Measurements from ENCODE around the gene PTK6.

The PTK6 gene

GRCh38 chr20:63532449-63532971, 4.7 kb downstream of the PTK6 start:
- Histone ChIP-seq H3K4me1 (ENCODE audit: control insufficient read depth, insufficient read depth, low read length) (no peaks in the 10 kb centered on the region; the same call in 1 of the 2 replicates), H3K9me3 (ENCODE audit: control insufficient read depth, insufficient read depth, low read length) (no peaks in the 10 kb centered on the region), H3K36me3 (ENCODE audit: control insufficient read depth, insufficient read depth, low read length) (no peaks in the 10 kb centered on the region), H3K27ac (ENCODE audit: low read depth, low read length) (no peak overlapping the region), H3K9ac (ENCODE audit: low read depth, low read length) (no peak overlapping the region), H3K4me3 (ENCODE audit: low read depth, low read length) (no peak overlapping the region), H3K27me3 (ENCODE audit: control insufficient read depth, insufficient read depth, low read length) (no peaks in the 10 kb centered on the region)

- no peaks in the 10 kb centered on the region; the same call in 1 of the 2 replicates for H3K4me1 ChIP-seq (ENCODE audit: control insufficient read depth, insufficient read depth, low read length)
- no peak overlapping the region for H3K4me3 ChIP-seq (ENCODE audit: low read depth, low read length)
- H3K27ac ChIP-seq (ENCODE audit: low read depth, low read length): no peak overlapping the region
- no peak overlapping the region for H3K9ac ChIP-seq (ENCODE audit: low read depth, low read length)
- no peaks in the 10 kb centered on the region for H3K9me3 ChIP-seq (ENCODE audit: control insufficient read depth, insufficient read depth, low read length)
- no peaks in the 10 kb centered on the region for H3K27me3 ChIP-seq (ENCODE audit: control insufficient read depth, insufficient read depth, low read length)
- no peaks in the 10 kb centered on the region for H3K36me3 ChIP-seq (ENCODE audit: control insufficient read depth, insufficient read depth, low read length)
Measured at GRCh38 chr20:63531686-63532448, 5.3 kb downstream of the PTK6 start.

GRCh38 chr20:63530788-63531160, 6.4 kb downstream of the PTK6 start:
- no peaks in the 10 kb centered on the region for H3K36me3 ChIP-seq (ENCODE audit: control insufficient read depth, insufficient read depth, low read length)
- no peak overlapping the region for H3K4me3 ChIP-seq (ENCODE audit: low read depth, low read length)
- H3K27me3 ChIP-seq (ENCODE audit: control insufficient read depth, insufficient read depth, low read length): no peaks in the 10 kb centered on the region
- no peak overlapping the region for H3K9ac ChIP-seq (ENCODE audit: low read depth, low read length)
- no peaks in the 10 kb centered on the region; the same call in 1 of the 2 replicates for H3K4me1 ChIP-seq (ENCODE audit: control insufficient read depth, insufficient read depth, low read length)
- H3K9me3 ChIP-seq (ENCODE audit: control insufficient read depth, insufficient read depth, low read length): no peaks in the 10 kb centered on the region
- H3K27ac ChIP-seq (ENCODE audit: low read depth, low read length): no peak overlapping the region

- Histone ChIP-seq H3K9ac (ENCODE audit: low read depth, low read length) (no peak overlapping the region), H3K36me3 (ENCODE audit: control insufficient read depth, insufficient read depth, low read length) (no peaks in the 10 kb centered on the region), H3K4me1 (ENCODE audit: control insufficient read depth, insufficient read depth, low read length) (no peaks in the 10 kb centered on the region; the same call in 1 of the 2 replicates), H3K4me3 (ENCODE audit: low read depth, low read length) (no peak overlapping the region), H3K27ac (ENCODE audit: low read depth, low read length) (no peak overlapping the region), H3K27me3 (ENCODE audit: control insufficient read depth, insufficient read depth, low read length) (no peaks in the 10 kb centered on the region), H3K9me3 (ENCODE audit: control insufficient read depth, insufficient read depth, low read length) (no peaks in the 10 kb centered on the region)
Measured at GRCh38 chr20:63529861-63530787, 7.1 kb downstream of the PTK6 start.

- Histone ChIP-seq H3K27ac (ENCODE audit: low read depth, low read length) (no peak overlapping the region), H3K4me3 (ENCODE audit: low read depth, low read length) (no peak overlapping the region), H3K4me1 (ENCODE audit: control insufficient read depth, insufficient read depth, low read length) (no peaks in the 10 kb centered on the region), H3K9me3 (ENCODE audit: control insufficient read depth, insufficient read depth, low read length) (no peaks in the 10 kb centered on the region), H3K27me3 (ENCODE audit: control insufficient read depth, insufficient read depth, low read length) (no peaks in the 10 kb centered on the region), H3K9ac (ENCODE audit: low read depth, low read length) (no peak overlapping the region), H3K36me3 (ENCODE audit: control insufficient read depth, insufficient read depth, low read length) (no peaks in the 10 kb centered on the region)
Measured at GRCh38 chr20:63529180-63529860, 7.9 kb downstream of the PTK6 start.

- H3K4me1 ChIP-seq (ENCODE audit: control insufficient read depth, insufficient read depth, low read length): no peaks in the 10 kb centered on the region
- no peak overlapping the region for H3K4me3 ChIP-seq (ENCODE audit: low read depth, low read length)
- H3K9me3 ChIP-seq (ENCODE audit: control insufficient read depth, insufficient read depth, low read length): peaks cover 8% of the 10 kb centered on the region; the same call in 1 of the 2 replicates
- H3K27me3 ChIP-seq (ENCODE audit: control insufficient read depth, insufficient read depth, low read length): no peaks in the 10 kb centered on the region
- no peak overlapping the region for H3K27ac ChIP-seq (ENCODE audit: low read depth, low read length)
- no peak overlapping the region for H3K9ac ChIP-seq (ENCODE audit: low read depth, low read length)
- peaks cover 13% of the 10 kb centered on the region for H3K36me3 ChIP-seq (ENCODE audit: control insufficient read depth, insufficient read depth, low read length)
Measured at GRCh38 chr20:63527184-63527583, 10.0 kb downstream of the PTK6 start.

- no peaks in the 10 kb centered on the region; the same call in 1 of the 2 replicates for H3K4me1 ChIP-seq (ENCODE audit: control insufficient read depth, insufficient read depth, low read length)
- peaks cover 8% of the 10 kb centered on the region; the same call in 1 of the 2 replicates for H3K9me3 ChIP-seq (ENCODE audit: control insufficient read depth, insufficient read depth, low read length)
- no peak overlapping the region for H3K9ac ChIP-seq (ENCODE audit: low read depth, low read length)
- H3K27me3 ChIP-seq (ENCODE audit: control insufficient read depth, insufficient read depth, low read length): no peaks in the 10 kb centered on the region
- H3K27ac ChIP-seq (ENCODE audit: low read depth, low read length): no peak overlapping the region
- H3K4me3 ChIP-seq (ENCODE audit: low read depth, low read length): no peak overlapping the region
- H3K36me3 ChIP-seq (ENCODE audit: control insufficient read depth, insufficient read depth, low read length): peaks cover 20% of the 10 kb centered on the region
Measured at GRCh38 chr20:63525971-63526370, 11.2 kb downstream of the PTK6 start.

- Histone ChIP-seq H3K4me3 (ENCODE audit: low read depth, low read length) (no peak overlapping the region), H3K4me1 (ENCODE audit: control insufficient read depth, insufficient read depth, low read length) (no peaks in the 10 kb centered on the region; the same call in 1 of the 2 replicates), H3K36me3 (ENCODE audit: control insufficient read depth, insufficient read depth, low read length) (peaks cover 20% of the 10 kb centered on the region), H3K27me3 (ENCODE audit: control insufficient read depth, insufficient read depth, low read length) (no peaks in the 10 kb centered on the region), H3K9me3 (ENCODE audit: control insufficient read depth, insufficient read depth, low read length) (peaks cover 8% of the 10 kb centered on the region; the same call in 1 of the 2 replicates), H3K27ac (ENCODE audit: low read depth, low read length) (no peak overlapping the region), H3K9ac (ENCODE audit: low read depth, low read length) (no peak overlapping the region)
Measured at GRCh38 chr20:63525185-63525584, 12.0 kb downstream of the PTK6 start.

- Histone ChIP-seq H3K4me1 (ENCODE audit: control insufficient read depth, insufficient read depth, low read length) (peaks cover 5% of the 10 kb centered on the region; the same call in 1 of the 2 replicates), H3K9me3 (ENCODE audit: control insufficient read depth, insufficient read depth, low read length) (peaks cover 8% of the 10 kb centered on the region; the same call in 1 of the 2 replicates), H3K27me3 (ENCODE audit: control insufficient read depth, insufficient read depth, low read length) (peaks cover 3% of the 10 kb centered on the region; the same call in 1 of the 2 replicates)
Measured at GRCh38 chr20:63522981-63523611, 14.1 kb downstream of the PTK6 start.

More at GRCh38 chr20:63522981-63523611, 14.1 kb downstream of the PTK6 start:
- Histone ChIP-seq H3K4me3 (ENCODE audit: low read depth, low read length) (no peak overlapping the region), H3K27ac (ENCODE audit: low read depth, low read length) (no peak overlapping the region), H3K36me3 (ENCODE audit: control insufficient read depth, insufficient read depth, low read length) (peaks cover 20% of the 10 kb centered on the region), H3K9ac (ENCODE audit: low read depth, low read length) (no peak overlapping the region)
